ENCODE results near the gene IFNL1.

DNA sequence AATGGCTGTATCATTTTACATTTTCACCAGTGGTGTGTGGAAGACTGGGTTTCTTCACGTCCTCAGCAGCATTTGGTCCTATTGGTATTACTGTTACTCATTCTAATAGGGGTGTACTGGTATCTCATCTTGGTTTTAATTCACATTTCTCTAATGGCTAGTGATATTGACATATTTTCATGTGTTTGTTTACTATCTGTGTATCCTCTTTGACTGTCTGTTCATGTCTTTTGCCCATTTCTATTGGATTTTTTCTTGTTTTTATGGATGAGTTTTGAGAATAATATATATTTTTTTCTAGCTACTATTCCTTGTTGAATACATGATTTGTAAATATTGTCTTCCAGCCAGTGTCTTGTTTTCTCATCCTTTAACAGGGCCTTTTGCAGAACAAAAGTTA lies 14.2 kb upstream of the IFNL1 start:
- TF ChIP-seq, protein P1, sequence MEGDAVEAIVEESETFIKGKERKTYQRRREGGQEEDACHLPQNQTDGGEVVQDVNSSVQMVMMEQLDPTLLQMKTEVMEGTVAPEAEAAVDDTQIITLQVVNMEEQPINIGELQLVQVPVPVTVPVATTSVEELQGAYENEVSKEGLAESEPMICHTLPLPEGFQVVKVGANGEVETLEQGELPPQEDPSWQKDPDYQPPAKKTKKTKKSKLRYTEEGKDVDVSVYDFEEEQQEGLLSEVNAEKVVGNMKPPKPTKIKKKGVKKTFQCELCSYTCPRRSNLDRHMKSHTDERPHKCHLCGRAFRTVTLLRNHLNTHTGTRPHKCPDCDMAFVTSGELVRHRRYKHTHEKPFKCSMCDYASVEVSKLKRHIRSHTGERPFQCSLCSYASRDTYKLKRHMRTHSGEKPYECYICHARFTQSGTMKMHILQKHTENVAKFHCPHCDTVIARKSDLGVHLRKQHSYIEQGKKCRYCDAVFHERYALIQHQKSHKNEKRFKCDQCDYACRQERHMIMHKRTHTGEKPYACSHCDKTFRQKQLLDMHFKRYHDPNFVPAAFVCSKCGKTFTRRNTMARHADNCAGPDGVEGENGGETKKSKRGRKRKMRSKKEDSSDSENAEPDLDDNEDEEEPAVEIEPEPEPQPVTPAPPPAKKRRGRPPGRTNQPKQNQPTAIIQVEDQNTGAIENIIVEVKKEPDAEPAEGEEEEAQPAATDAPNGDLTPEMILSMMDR (IDR thresholded peaks at IDR 0.05), result no peak
- no peak for TF ChIP-seq ZFX (IDR thresholded peaks at IDR 0.05; ENCODE audit: borderline replicate concordance)
